ENCODE measurements around the gene MAPK8IP3.

- TF ChIP-seq CTCF (conservative IDR thresholded peaks at IDR 0.05; ENCODE audit: low read length) (no peak), EZH2phosphoT487 (IDR thresholded peaks at IDR 0.05; ENCODE audit: borderline replicate concordance) (no peak)
These were observed 46.9 kb downstream of the MAPK8IP3 start for GRCh38 chr16:1752853-1753252.

Measured in Loucy (cell line).